ENCODE results near the gene ENTPD6.

DNA sequence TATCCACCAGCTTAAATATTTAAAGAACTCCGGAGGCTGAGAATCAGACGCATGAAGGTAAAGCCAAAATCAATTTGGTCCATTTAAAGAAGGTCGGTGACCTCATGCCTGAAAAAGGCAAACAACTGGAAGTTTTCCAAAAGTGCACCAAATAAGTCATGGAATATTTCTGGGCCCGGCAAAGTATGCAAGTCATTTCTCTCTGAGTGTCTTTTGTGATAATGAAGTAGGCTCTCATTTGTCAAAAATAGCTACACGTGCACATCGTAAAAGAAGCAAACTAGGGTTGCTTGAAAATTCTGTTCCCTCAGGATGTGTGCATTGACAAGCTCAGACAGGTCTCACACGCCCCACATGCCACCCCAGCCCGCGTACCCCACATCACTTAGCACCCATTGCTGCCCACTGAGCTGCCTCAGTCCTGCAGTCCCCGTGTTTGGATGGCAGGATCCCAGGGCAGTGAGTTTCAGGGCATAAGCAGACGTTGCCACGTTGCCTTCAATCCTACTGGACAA lies 31.9 kb downstream of the ENTPD6 start:
- TF ChIP-seq EP300 (IDR thresholded peaks at IDR 0.05; ENCODE audit: borderline replicate concordance) = peak; percentile 71; the same call in 1 of the 2 replicates
- no peak for TF ChIP-seq TAF1 (IDR thresholded peaks at IDR 0.05; ENCODE audit: low read depth)
- TF ChIP-seq YY1 (IDR thresholded peaks at IDR 0.05; ENCODE audit: low read depth) = no peak
- TF ChIP-seq, protein P1, sequence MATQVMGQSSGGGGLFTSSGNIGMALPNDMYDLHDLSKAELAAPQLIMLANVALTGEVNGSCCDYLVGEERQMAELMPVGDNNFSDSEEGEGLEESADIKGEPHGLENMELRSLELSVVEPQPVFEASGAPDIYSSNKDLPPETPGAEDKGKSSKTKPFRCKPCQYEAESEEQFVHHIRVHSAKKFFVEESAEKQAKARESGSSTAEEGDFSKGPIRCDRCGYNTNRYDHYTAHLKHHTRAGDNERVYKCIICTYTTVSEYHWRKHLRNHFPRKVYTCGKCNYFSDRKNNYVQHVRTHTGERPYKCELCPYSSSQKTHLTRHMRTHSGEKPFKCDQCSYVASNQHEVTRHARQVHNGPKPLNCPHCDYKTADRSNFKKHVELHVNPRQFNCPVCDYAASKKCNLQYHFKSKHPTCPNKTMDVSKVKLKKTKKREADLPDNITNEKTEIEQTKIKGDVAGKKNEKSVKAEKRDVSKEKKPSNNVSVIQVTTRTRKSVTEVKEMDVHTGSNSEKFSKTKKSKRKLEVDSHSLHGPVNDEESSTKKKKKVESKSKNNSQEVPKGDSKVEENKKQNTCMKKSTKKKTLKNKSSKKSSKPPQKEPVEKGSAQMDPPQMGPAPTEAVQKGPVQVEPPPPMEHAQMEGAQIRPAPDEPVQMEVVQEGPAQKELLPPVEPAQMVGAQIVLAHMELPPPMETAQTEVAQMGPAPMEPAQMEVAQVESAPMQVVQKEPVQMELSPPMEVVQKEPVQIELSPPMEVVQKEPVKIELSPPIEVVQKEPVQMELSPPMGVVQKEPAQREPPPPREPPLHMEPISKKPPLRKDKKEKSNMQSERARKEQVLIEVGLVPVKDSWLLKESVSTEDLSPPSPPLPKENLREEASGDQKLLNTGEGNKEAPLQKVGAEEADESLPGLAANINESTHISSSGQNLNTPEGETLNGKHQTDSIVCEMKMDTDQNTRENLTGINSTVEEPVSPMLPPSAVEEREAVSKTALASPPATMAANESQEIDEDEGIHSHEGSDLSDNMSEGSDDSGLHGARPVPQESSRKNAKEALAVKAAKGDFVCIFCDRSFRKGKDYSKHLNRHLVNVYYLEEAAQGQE (IDR thresholded peaks at IDR 0.05; ENCODE audit: low read depth) = no peak
- TF ChIP-seq FOXM1 (IDR thresholded peaks at IDR 0.05; ENCODE audit: borderline replicate concordance, low read depth) = peak; percentile 41; the same call in 1 of the 2 replicates
- TF ChIP-seq TCF12 (IDR thresholded peaks at IDR 0.05; ENCODE audit: low read depth) = no peak
- TF ChIP-seq, protein P2, sequence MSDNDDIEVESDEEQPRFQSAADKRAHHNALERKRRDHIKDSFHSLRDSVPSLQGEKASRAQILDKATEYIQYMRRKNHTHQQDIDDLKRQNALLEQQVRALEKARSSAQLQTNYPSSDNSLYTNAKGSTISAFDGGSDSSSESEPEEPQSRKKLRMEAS (IDR thresholded peaks at IDR 0.05) = peak; percentile 39; the same call in 1 of the 2 replicates
- TF ChIP-seq NFIC (IDR thresholded peaks at IDR 0.05) = peak; percentile 92
- TF ChIP-seq RAD21 (IDR thresholded peaks at IDR 0.05; ENCODE audit: low read depth) = no peak
- TF ChIP-seq, protein P3, sequence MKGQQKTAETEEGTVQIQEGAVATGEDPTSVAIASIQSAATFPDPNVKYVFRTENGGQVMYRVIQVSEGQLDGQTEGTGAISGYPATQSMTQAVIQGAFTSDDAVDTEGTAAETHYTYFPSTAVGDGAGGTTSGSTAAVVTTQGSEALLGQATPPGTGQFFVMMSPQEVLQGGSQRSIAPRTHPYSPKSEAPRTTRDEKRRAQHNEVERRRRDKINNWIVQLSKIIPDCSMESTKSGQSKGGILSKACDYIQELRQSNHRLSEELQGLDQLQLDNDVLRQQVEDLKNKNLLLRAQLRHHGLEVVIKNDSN (IDR thresholded peaks at IDR 0.05) = no peak
- no peak for TF ChIP-seq ZBTB7A (IDR thresholded peaks at IDR 0.05; ENCODE audit: low read depth)
- TF ChIP-seq CREB1 (IDR thresholded peaks at IDR 0.05; ENCODE audit: low read depth) = no peak
- TF ChIP-seq TEAD4 (IDR thresholded peaks at IDR 0.05) = peak; percentile 80
